ENCODE data around the gene F13A1.

DNA sequence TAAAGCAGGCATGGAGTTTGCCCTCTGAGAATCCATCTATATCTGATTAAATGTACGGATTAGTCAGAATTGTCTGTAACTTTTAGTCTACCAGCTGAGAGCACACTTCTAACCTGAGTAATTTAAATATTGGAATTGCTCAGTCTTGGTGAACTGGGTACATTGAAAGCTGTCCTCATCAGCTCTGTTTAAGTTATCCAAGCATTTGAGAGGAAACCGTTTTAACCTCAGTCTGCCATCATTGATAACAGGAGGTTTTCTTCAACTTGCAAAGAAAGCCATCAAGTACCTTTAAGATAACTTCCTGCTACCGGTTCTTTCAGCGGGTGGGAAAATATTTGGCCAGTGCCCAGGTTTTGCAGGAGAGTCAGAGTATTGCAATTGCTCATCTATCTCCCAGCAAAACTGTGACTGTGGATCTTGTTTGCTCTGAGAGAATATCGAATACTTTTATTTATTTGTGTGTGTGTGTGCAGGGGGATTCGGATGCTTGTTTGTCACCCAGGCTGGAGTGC lies 31.1 kb upstream of the F13A1 start:
- TF ChIP-seq POLR2A (IDR thresholded peaks at IDR 0.05) = no peak
- TF ChIP-seq, protein P1, sequence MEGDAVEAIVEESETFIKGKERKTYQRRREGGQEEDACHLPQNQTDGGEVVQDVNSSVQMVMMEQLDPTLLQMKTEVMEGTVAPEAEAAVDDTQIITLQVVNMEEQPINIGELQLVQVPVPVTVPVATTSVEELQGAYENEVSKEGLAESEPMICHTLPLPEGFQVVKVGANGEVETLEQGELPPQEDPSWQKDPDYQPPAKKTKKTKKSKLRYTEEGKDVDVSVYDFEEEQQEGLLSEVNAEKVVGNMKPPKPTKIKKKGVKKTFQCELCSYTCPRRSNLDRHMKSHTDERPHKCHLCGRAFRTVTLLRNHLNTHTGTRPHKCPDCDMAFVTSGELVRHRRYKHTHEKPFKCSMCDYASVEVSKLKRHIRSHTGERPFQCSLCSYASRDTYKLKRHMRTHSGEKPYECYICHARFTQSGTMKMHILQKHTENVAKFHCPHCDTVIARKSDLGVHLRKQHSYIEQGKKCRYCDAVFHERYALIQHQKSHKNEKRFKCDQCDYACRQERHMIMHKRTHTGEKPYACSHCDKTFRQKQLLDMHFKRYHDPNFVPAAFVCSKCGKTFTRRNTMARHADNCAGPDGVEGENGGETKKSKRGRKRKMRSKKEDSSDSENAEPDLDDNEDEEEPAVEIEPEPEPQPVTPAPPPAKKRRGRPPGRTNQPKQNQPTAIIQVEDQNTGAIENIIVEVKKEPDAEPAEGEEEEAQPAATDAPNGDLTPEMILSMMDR (IDR thresholded peaks at IDR 0.05) = no peak
